Fibroblast of villous mesenchyme (primary cell): ENCODE results near the gene RIPK3. TPM values are rescaled to one million over a fixed set of nuclear protein-coding genes. Genes with fewer than 3 reads are reported as not detected.

Experiments used
- DNase-seq: peaks from one replicate; pipeline ENCODE4 v3.0.0-alpha.2; 2010; ENCODE audit warnings: low read depth
- H3K4me3 ChIP-seq: 2 replicates; pipeline ENCODE4 v1.5.1; 2011; ENCODE audit warnings: low read depth, mild to moderate bottlenecking, low read length
- CTCF ChIP-seq: IDR thresholded peaks from 2 replicates; pipeline ENCODE4 v1.5.1; 2012; ENCODE audit warnings: low read depth, mild to moderate bottlenecking, low read length; ENCODE audit not compliant: insufficient read depth
- total RNA-seq: library from RNA; depleted of rRNA; stranded (reverse); fragments of >200 nt; gene quantifications from 2 replicates; pipeline ENCODE4 v1.2.3, GENCODE V29; 2012

Gene RIPK3
- total RNA-seq, 1 donor: 3.9 TPM

DNA sequence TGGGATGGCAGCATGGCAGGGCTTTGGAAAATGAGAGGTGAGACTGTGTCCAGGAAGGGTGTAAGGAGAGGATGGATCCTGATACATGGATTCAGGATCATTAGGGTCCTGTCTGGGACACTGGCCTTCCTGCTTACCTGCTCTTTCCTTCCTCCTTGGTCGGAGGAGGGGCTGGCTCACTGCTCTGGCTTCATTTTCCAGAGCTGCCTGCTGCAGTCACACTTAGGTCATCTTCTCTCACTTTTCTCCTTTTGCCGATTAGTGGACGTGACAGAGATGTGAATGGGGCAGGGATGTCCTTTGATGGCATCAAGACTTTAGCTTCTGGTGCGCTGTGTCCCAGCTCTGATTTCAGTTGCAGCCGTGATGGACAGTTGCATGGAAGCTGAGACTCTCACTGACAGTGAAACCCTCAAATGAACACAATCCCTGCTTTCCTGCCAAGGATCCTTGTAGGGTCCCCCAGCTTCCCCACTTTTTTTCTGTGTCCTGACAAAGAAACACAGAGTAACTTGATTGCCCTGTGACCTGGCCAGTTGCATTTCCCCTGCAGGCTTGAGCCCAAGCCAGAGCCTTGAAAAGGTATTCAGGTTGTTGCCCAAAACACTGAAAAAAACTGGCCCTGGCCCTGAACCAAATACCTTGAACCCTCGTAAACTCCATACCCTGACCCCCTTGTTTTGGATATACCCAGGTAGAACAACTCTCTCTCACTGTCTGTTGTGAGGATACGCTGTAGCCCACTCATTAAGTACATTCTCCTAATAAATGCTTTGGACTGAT lies 31.3 kb downstream of the RIPK3 start:
- no peak overlapping the region for H3K4me3 ChIP-seq
- DNase-seq: no peak
- no peak for TF ChIP-seq CTCF

GRCh38 chr14:24307575-24308341 lies 32.0 kb downstream of the RIPK3 start, which contains the start of gene CIDEB:
CIDEB (minus strand) TSS chr14:24307977; CDS start chr14:24307858, 119 bp downstream.
- peak; percentile 54 for DNase-seq
- TF ChIP-seq CTCF: peak; percentile 96
- H3K4me3 ChIP-seq: no peak within 1 kb of the TSS

DNA sequence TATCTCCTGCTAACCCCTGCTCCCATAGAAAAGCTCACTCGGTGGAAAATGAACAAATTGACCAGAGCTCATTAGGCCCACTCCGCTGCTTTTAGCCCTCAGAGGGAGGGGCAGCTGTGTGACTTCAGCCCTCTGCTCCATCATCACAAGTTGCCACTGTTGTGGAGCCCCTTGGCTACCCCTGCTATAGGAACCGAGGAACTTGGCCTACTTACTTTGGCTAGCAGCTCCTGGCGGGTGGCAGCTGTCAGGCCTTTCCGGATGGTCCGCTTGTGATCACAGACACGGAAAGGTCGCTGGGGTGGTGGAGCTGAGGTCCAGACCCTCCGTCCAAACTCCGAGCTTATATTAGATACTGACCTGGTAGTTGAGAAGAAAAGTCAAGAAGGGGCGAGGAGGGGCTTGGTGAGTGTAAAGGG lies 32.6 kb downstream of the RIPK3 start:
- TF ChIP-seq CTCF: no peak
- DNase-seq: no peak
- H3K4me3 ChIP-seq: no peak overlapping the region

DNA sequence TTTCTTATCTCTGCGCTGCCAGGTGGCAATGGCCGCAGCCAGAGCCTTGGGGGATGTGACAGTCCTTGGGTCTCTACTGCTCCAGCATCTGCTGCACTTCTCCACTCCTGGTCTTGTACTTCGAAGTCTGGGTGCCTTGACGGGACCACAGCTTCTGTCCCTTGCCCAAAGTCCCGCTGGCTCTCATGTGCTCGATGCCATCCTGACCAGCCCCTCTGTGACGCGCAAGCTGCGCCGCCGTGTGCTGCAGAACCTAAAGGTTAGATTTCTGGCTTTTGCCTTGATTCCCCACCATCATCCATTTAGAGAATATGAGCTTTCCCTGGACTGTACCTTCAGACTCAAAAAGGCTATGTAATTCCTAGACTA lies 35.8 kb downstream of the RIPK3 start:
- DNase-seq: no peak
- no peak for TF ChIP-seq CTCF
- H3K4me3 ChIP-seq: no peak overlapping the region

GRCh38 chr14:24300326-24300980 lies 39.3 kb downstream of the RIPK3 start:
- peak overlapping the region; percentile 96 for H3K4me3 ChIP-seq
- TF ChIP-seq CTCF: no peak
- DNase-seq: no peak

DNA sequence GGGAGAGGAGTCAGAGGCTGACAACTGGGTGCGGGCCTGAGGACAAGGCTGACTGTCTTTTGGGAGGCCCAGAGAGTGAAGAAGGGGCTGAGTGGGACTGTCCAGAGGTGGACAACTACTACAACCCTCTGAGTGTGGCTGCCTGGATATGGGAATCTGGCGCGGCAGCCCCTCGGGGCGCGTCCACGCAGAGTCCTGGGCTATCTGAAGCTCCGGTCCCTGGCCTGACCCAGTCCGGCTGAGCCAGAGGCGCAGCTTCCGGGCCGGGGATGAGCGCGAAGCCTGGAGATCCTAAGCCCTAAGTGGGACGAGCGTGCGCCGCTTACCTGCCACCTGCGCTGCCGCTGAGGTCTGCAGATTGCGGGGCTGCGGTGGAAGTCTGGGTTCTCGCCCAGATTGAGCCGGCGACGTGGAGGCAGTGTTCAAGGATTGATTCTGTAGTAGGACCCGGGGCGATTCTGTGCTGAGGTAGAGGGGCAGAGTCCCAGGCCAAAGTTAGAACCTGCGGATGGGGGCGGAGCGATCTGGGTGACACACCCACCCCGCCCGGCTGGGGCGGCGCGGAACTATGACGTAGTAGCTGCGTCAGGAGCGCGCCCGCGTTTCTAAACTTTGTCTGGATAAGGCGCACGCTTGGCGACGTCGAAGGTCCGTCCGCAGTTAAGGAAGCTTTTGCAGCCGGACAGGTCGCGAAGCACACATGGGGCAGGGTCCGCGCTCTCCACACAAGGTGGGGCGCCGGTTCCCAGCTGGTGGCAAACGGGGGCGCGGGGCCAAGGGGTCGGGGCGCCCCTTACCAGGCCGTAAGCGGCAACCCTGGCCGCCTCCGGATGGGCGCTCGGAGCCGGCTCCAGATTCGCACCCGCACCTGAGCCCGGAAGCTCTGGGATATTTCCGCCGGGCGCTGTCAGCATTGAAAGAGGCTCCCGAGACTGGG lies 40.3 kb downstream of the RIPK3 start, which contains the start of the genes DHRS1 and NOP9:
DHRS1 (minus strand) TSS at position 526 of the 937 bp plus-strand sequence. CDS start 674 bp downstream, outside the sequence.
NOP9 (plus strand) TSS at position 596 of the 937 bp plus-strand sequence; CDS start at position 701, 105 bp downstream.
- TF ChIP-seq CTCF: no peak
- peak within 1 kb of the TSS; percentile 96 for H3K4me3 ChIP-seq
- DNase-seq: peak; percentile 92
